Mononuclear cell (primary cell): Measurements from ENCODE around the gene NLGN2. TPM values are rescaled to one million over a fixed set of nuclear protein-coding genes. Genes with fewer than 3 reads are reported as not detected.
A peak's percentile ranks its signal among the peaks of the same experiment; 100 is the strongest.

Experiments used
- H3K27me3 ChIP-seq: 2 replicates; pipeline ENCODE4 v1.6.0; 2011; ENCODE audit warnings: low read length, control low read depth; ENCODE audit not compliant: insufficient read depth
- H3K4me1 ChIP-seq: 2 replicates; pipeline ENCODE4 v1.5.1; 2011; ENCODE audit warnings: mild to moderate bottlenecking, low read length, control low read depth; ENCODE audit not compliant: insufficient read depth
- H3K4me3 ChIP-seq: 2 replicates; pipeline ENCODE4 v1.5.1; 2011; ENCODE audit warnings: mild to moderate bottlenecking, low read length, moderate library complexity
- H3K9me3 ChIP-seq: 2 replicates; pipeline ENCODE4 v1.5.1; 2011; ENCODE audit warnings: low read depth, mild to moderate bottlenecking, control low read depth, low read length
- total RNA-seq: library from RNA; depleted of rRNA; stranded (reverse); fragments of >200 nt; gene quantifications from one replicate; pipeline ENCODE4 v1.2.3, GENCODE V29; 2012

NLGN2 gene
- total RNA-seq, 1 donor, result 0.73 TPM

GRCh38 chr17:7383742-7384488 is 23.7 kb upstream of the NLGN2 start:
- Histone ChIP-seq H3K9me3 (no peaks in the 10 kb centered on the region), H3K4me3 (peak overlapping the region; percentile 39), H3K27me3 (peaks cover 38% of the 10 kb centered on the region), H3K4me1 (peaks cover 15% of the 10 kb centered on the region)

- H3K4me1 ChIP-seq, result peaks cover 15% of the 10 kb centered on the region
- peaks cover 32% of the 10 kb centered on the region for H3K27me3 ChIP-seq
- H3K9me3 ChIP-seq, result no peaks in the 10 kb centered on the region
- peak overlapping the region; percentile 39 for H3K4me3 ChIP-seq
Measured at GRCh38 chr17:7384489-7385081, 23.1 kb upstream of the NLGN2 start.

GRCh38 chr17:7388856-7389255 is 18.8 kb upstream of the NLGN2 start:
- peaks cover 26% of the 10 kb centered on the region for H3K4me1 ChIP-seq
- no peak overlapping the region for H3K4me3 ChIP-seq
- H3K9me3 ChIP-seq, result no peaks in the 10 kb centered on the region
- H3K27me3 ChIP-seq, result no peaks in the 10 kb centered on the region

GRCh38 chr17:7389924-7390910 is 17.4 kb upstream of the NLGN2 start:
- H3K4me1 ChIP-seq, result peaks cover 23% of the 10 kb centered on the region
- H3K4me3 ChIP-seq, result no peak overlapping the region
- H3K27me3 ChIP-seq, result no peaks in the 10 kb centered on the region
- H3K9me3 ChIP-seq, result no peaks in the 10 kb centered on the region

GRCh38 chr17:7391307-7391706 is 16.3 kb upstream of the NLGN2 start:
- Histone ChIP-seq H3K4me1 (peaks cover 24% of the 10 kb centered on the region), H3K4me3 (no peak overlapping the region), H3K27me3 (no peaks in the 10 kb centered on the region), H3K9me3 (no peaks in the 10 kb centered on the region)

- peak overlapping the region; percentile 70 for H3K4me3 ChIP-seq
- H3K27me3 ChIP-seq, result no peaks in the 10 kb centered on the region
- peaks cover 24% of the 10 kb centered on the region for H3K4me1 ChIP-seq
- H3K9me3 ChIP-seq, result no peaks in the 10 kb centered on the region
Measured at GRCh38 chr17:7392696-7393612, 14.7 kb upstream of the NLGN2 start.

GRCh38 chr17:7393613-7394451 is 13.8 kb upstream of the NLGN2 start:
- peaks cover 24% of the 10 kb centered on the region for H3K4me1 ChIP-seq
- H3K4me3 ChIP-seq, result peak overlapping the region; percentile 70
- no peaks in the 10 kb centered on the region for H3K9me3 ChIP-seq
- no peaks in the 10 kb centered on the region for H3K27me3 ChIP-seq

- Histone ChIP-seq H3K27me3 (no peaks in the 10 kb centered on the region), H3K4me1 (peaks cover 24% of the 10 kb centered on the region), H3K4me3 (peak within 1 kb of the TSS; percentile 70)
Measured at GRCh38 chr17:7394452-7395191, 13.0 kb upstream of the NLGN2 start, which contains the start of gene PLSCR3. Gene PLSCR3 (minus strand): TSS chr17:7394525. CDS start chr17:7394110, 415 bp downstream.

GRCh38 chr17:7396147-7396546 is 11.5 kb upstream of the NLGN2 start:
- Histone ChIP-seq H3K9me3 (no peaks in the 10 kb centered on the region), H3K27me3 (no peaks in the 10 kb centered on the region), H3K4me1 (peaks cover 24% of the 10 kb centered on the region), H3K4me3 (no peak overlapping the region)

More at GRCh38 chr17:7394452-7395191, 13.0 kb upstream of the NLGN2 start, which contains the start of gene PLSCR3:
- no peaks in the 10 kb centered on the region for H3K9me3 ChIP-seq

- H3K9me3 ChIP-seq, result no peaks in the 10 kb centered on the region
- no peaks in the 10 kb centered on the region for H3K27me3 ChIP-seq
- H3K4me1 ChIP-seq, result peaks cover 20% of the 10 kb centered on the region
- no peak overlapping the region for H3K4me3 ChIP-seq
Measured at GRCh38 chr17:7398612-7399011, 9.0 kb upstream of the NLGN2 start.

GRCh38 chr17:7403043-7403726 is 4.5 kb upstream of the NLGN2 start:
- Histone ChIP-seq H3K27me3 (peaks cover 2% of the 10 kb centered on the region), H3K4me3 (peak overlapping the region; percentile 67), H3K4me1 (peaks cover 18% of the 10 kb centered on the region), H3K9me3 (no peaks in the 10 kb centered on the region)

- H3K9me3 ChIP-seq, result no peaks in the 10 kb centered on the region
- H3K4me1 ChIP-seq, result peaks cover 18% of the 10 kb centered on the region
- H3K27me3 ChIP-seq, result peaks cover 2% of the 10 kb centered on the region
- H3K4me3 ChIP-seq, result peak overlapping the region; percentile 67
Measured at GRCh38 chr17:7403727-7403976, 4.0 kb upstream of the NLGN2 start.
